Smooth muscle cell (in vitro differentiated cells): ENCODE measurements around the gene FCHSD1. TPM values are rescaled to one million over a fixed set of nuclear protein-coding genes. Genes with fewer than 3 reads are reported as not detected.

ENCODE experiments used
- DNase-seq: peaks from one replicate; lab custom pipeline; 2025; ENCODE audit not compliant: unreplicated experiment; lab: John Stamatoyannopoulos, UW
- H2AFZ ChIP-seq: fragments of 200-600 bp; sonication (generic); 2 replicates; pipeline ENCODE4 v1.6.0; 2016; ENCODE audit warnings: antibody characterized with exemption, low read depth, mild to moderate bottlenecking
- H3F3A ChIP-seq: fragments of 200-600 bp; sonication (generic); 2 replicates; pipeline ENCODE4 v1.6.0; 2017; ENCODE audit warnings: antibody characterized with exemption, low read depth
- H3K27ac ChIP-seq: fragments of 200-600 bp; sonication (generic); 2 replicates; pipeline ENCODE4 v1.5.1; 2016; ENCODE audit warnings: low read depth, mild to moderate bottlenecking
- H3K27me3 ChIP-seq: fragments of 200-600 bp; sonication (generic); 2 replicates; pipeline ENCODE4 v1.6.1; 2016; ENCODE audit warnings: low read depth, mild to moderate bottlenecking
- H3K36me3 ChIP-seq: fragments of 200-600 bp; sonication (generic); 2 replicates; pipeline ENCODE4 v1.5.1; 2016; ENCODE audit warnings: low read depth
- H3K4me1 ChIP-seq: fragments of 200-600 bp; sonication (generic); 2 replicates; pipeline ENCODE4 v1.5.1; 2016; ENCODE audit warnings: low read depth
- H3K4me2 ChIP-seq: fragments of 200-600 bp; sonication (generic); 2 replicates; pipeline ENCODE4 v1.6.0; 2016; ENCODE audit warnings: mild to moderate bottlenecking
- H3K4me3 ChIP-seq: fragments of 200-600 bp; sonication (generic); 2 replicates; pipeline ENCODE4 v1.5.1; 2016; ENCODE audit warnings: mild to moderate bottlenecking
- H3K79me2 ChIP-seq: fragments of 200-600 bp; sonication (generic); 2 replicates; pipeline ENCODE4 v1.6.0; 2016; ENCODE audit warnings: low read depth, mild to moderate bottlenecking
- H3K9ac ChIP-seq: fragments of 200-600 bp; sonication (generic); 2 replicates; pipeline ENCODE4 v1.6.0; 2016; ENCODE audit warnings: low read depth
- H3K9me3 ChIP-seq: fragments of 200-600 bp; sonication (generic); replicated peaks from 2 replicates; pipeline ENCODE4 v1.5.1; 2016; ENCODE audit warnings: low read depth
- H4K20me1 ChIP-seq: fragments of 200-600 bp; sonication (generic); 2 replicates; pipeline ENCODE4 v1.6.0; 2016; ENCODE audit warnings: low read depth
- CTCF ChIP-seq: fragments of 200-600 bp; sonication (generic); IDR thresholded peaks from 2 replicates; pipeline ENCODE4 v1.5.1; 2017; ENCODE audit warnings: borderline replicate concordance, mild to moderate bottlenecking, antibody characterized with exemption; ENCODE audit not compliant: insufficient read depth, poor library complexity, severe bottlenecking
- WGBS: methylation state at CpG from one replicate; pipeline ENCODE4 v1.1.7; 2016; ENCODE audit warnings: low lambda C conversion rate; 5-methylcytosine and 5-hydroxymethylcytosine counted together
- polyA plus RNA-seq: library from polyadenylated mRNA; unstranded; fragments of >200 nt; fragmentation: Nextera tagmentation; extraction: Ambion mirVana; gene quantifications from 2 replicates; pipeline ENCODE4 v1.2.1, GENCODE V29; 2016
- total RNA-seq: library from RNA; depleted of rRNA; stranded (reverse); fragments of >200 nt; gene quantifications from 2 replicates; pipeline ENCODE4 v1.2.3, GENCODE V29; 2014

The FCHSD1 gene
- total and polyA plus RNA-seq, 2 experiments from 2014 or later = 15.7 to 16.4 TPM

GRCh38 chr5:141646026-141646425, 5.2 kb downstream of the FCHSD1 start:
- no peak for TF ChIP-seq CTCF
- no peaks in the 10 kb centered on the region for H3K9me3 ChIP-seq

GRCh38 chr5:141641634-141642267, 9.5 kb downstream of the FCHSD1 start:
- Histone ChIP-seq H3K9ac (no peak overlapping the region), H3K4me1 (peaks cover 3% of the 10 kb centered on the region), H3F3A (peaks cover 6% of the 10 kb centered on the region), H3K79me2 (no peaks in the 10 kb centered on the region), H3K4me2 (no peak overlapping the region), H3K9me3 (no peaks in the 10 kb centered on the region), H3K4me3 (no peak overlapping the region), H3K27ac (no peak overlapping the region), H3K27me3 (no peaks in the 10 kb centered on the region), H2AFZ (no peak overlapping the region), H3K36me3 (no peaks in the 10 kb centered on the region), H4K20me1 (peaks cover 12% of the 10 kb centered on the region)
- TF ChIP-seq CTCF = no peak
- no peak for DNase-seq
- 91% methylated on average over 2 of the region's 2 CpGs for WGBS

More at GRCh38 chr5:141646026-141646425, 5.2 kb downstream of the FCHSD1 start:
- Histone ChIP-seq H4K20me1 (peaks cover 8% of the 10 kb centered on the region), H3K9ac (no peak overlapping the region), H3F3A (peaks cover 6% of the 10 kb centered on the region), H3K79me2 (no peaks in the 10 kb centered on the region), H3K27me3 (no peaks in the 10 kb centered on the region), H3K27ac (no peak overlapping the region), H3K4me2 (no peak overlapping the region), H3K4me1 (no peaks in the 10 kb centered on the region), H3K36me3 (no peaks in the 10 kb centered on the region), H3K4me3 (no peak overlapping the region), H2AFZ (no peak overlapping the region)
- no peak for DNase-seq
- WGBS = 94% methylated on average over 6 of the region's 6 CpGs

- Histone ChIP-seq H3K36me3 (no peaks in the 10 kb centered on the region), H3K4me2 (no peak overlapping the region), H3F3A (peaks cover 6% of the 10 kb centered on the region), H3K4me1 (peaks cover 8% of the 10 kb centered on the region), H3K9me3 (no peaks in the 10 kb centered on the region), H3K4me3 (no peak overlapping the region), H2AFZ (no peak overlapping the region), H3K9ac (no peak overlapping the region), H3K79me2 (peaks cover 9% of the 10 kb centered on the region), H3K27me3 (no peaks in the 10 kb centered on the region), H4K20me1 (peaks cover 17% of the 10 kb centered on the region), H3K27ac (no peak overlapping the region)
- TF ChIP-seq CTCF = no peak
- WGBS = 90% methylated on average over 9 of the region's 9 CpGs
- no peak for DNase-seq
Observed at GRCh38 chr5:141640698-141641097, 10.5 kb downstream of the FCHSD1 start.

GRCh38 chr5:141640051-141640415, 11.2 kb downstream of the FCHSD1 start:
- Histone ChIP-seq H3F3A (peaks cover 6% of the 10 kb centered on the region), H3K4me2 (no peak overlapping the region), H2AFZ (no peak overlapping the region), H4K20me1 (peaks cover 24% of the 10 kb centered on the region), H3K4me1 (peaks cover 15% of the 10 kb centered on the region), H3K79me2 (peaks cover 16% of the 10 kb centered on the region), H3K9ac (no peak overlapping the region), H3K4me3 (no peak overlapping the region), H3K36me3 (no peaks in the 10 kb centered on the region), H3K27ac (no peak overlapping the region), H3K27me3 (no peaks in the 10 kb centered on the region), H3K9me3 (no peaks in the 10 kb centered on the region)
- no peak for DNase-seq
- TF ChIP-seq CTCF = no peak
- WGBS = 96% methylated on average over 3 of the region's 3 CpGs
